Activated CD8-positive, alpha-beta memory T cell treated with anti-CD3 and anti-CD28 coated beads for 36 hours (primary cell): ENCODE data around the gene NAP1L3. TPM values are rescaled to one million over a fixed set of nuclear protein-coding genes. Genes with fewer than 3 reads are reported as not detected.

Experiments used
- CTCF ChIA-PET: fragments of 350-600 bp; sonication (Branson Sonifier 250); formaldehyde crosslinking; loops from one replicate; lab custom pipeline; 2021; ENCODE audit warnings: antibody characterized with exemption; lab: Charles Lee
- POLR2A ChIA-PET: fragments of 350-600 bp; sonication (Branson Sonifier 250); formaldehyde crosslinking; loops from one replicate; lab custom pipeline; 2021; ENCODE audit warnings: antibody characterized with exemption; lab: Charles Lee
- total RNA-seq, 2 experiments: library from RNA; stranded (reverse); gene quantifications; one replicate each; pipeline ENCODE4 v1.2.3, GENCODE V29; 2021

NAP1L3 gene, protein sequence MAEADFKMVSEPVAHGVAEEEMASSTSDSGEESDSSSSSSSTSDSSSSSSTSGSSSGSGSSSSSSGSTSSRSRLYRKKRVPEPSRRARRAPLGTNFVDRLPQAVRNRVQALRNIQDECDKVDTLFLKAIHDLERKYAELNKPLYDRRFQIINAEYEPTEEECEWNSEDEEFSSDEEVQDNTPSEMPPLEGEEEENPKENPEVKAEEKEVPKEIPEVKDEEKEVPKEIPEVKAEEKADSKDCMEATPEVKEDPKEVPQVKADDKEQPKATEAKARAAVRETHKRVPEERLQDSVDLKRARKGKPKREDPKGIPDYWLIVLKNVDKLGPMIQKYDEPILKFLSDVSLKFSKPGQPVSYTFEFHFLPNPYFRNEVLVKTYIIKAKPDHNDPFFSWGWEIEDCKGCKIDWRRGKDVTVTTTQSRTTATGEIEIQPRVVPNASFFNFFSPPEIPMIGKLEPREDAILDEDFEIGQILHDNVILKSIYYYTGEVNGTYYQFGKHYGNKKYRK
- 1 to 10 TPM; 1.5 to 1.6 TPM for total RNA-seq

DNA sequence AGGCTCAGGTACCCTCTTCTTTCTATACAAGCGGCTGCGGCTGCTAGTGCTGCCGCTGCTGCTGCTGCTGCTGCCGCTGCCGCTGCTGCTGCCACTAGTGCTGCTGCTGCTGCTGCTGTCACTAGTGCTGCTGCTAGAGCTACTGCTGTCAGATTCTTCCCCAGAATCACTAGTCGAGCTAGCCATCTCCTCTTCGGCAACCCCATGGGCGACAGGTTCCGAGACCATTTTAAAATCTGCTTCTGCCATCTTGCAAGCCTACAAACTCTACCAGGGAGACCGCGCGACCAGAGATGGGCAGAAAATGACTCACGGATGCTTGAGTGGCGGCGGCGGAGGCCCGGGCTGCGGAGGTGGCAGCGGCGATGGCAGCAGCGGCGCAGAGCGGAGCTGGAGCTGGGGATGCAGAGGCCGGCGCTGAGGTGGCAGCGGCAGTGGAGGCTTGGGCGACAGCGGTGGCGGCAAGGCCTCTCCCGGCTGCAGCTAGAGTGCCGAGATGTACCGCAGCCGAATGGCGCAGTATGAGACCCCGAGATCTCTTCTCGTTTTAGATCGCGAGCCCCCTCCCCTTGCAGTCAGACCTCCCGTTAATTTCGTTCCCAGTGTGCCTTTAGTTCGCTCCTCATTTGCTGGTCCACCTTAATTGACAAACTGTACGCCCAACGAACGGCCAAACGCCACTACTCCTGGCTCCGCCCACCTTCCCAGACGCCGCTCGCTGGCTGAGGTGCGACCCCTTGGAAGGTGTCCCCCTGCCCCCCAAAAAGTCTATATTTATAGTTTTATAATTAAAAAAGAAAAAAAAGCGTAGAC, at the start of gene NAP1L3:
Gene NAP1L3 (minus strand): TSS at position 523 of the 813 bp plus-strand sequence. CDS start 274 bp downstream, at position 249.
- ChIA-PET CTCF (no interaction called here), POLR2A (no interaction called here)

DNA sequence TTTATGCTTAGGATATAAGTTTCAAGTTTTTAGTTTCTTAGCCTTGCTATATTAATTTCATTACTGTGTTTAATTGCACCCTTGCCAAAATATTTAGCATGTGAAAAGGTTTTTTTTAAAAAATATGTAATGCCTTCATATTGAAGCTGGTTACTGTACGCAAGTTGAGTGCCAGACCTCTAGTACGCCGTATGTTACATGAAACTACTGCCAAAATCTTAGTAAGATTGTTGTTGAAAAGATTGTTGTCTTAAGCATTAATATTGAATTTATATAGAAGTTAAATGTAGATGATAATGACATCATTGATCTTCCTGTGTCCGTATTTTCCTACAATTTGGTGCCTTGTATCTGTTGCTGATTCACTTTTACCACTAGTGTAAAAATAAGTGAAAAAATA, 37.7 kb upstream of the NAP1L3 start:
- ChIA-PET CTCF (no interaction called here), POLR2A (no interaction called here)

DNA sequence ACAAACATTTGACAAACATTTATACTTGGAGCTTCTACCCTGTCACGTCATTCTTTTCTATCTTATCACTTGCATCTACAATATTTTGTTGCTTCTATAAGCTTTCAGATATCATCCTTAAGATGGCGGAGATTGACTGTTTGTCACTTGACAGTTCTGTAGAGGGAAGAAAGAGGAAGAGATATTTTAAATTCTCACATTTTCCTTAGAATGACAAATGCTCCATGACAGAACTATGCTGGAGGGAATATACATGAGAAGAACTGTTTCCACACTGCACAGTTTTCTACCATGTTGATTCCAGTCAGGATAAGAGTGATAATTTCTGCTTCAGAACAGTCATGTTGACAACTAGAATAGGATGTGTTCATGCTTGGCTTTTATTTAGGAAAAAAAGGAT, 30.3 kb upstream of the NAP1L3 start:
- POLR2A ChIA-PET = no interaction called here
- CTCF ChIA-PET = no interaction called here

DNA sequence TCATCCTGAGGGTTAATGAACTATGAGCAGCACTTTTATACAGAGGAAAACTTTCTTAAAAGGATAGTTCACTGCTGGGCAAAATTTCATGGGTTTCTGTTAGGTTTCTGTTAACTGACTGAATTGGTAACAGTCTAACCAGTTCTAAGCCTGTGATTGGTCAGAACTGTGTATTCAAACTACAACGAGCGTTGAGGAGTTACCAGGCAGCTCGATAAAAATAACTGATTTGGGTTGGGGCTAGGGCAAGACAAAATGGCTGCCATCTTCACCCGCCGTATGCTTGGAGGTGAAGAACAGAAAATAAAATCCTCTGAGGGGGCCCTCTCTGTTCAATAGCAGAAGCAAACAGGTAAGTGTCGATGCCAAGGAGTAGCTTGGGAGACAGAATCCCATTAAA, 22.6 kb upstream of the NAP1L3 start:
- CTCF ChIA-PET = no interaction called here
- POLR2A ChIA-PET = no interaction called here

DNA sequence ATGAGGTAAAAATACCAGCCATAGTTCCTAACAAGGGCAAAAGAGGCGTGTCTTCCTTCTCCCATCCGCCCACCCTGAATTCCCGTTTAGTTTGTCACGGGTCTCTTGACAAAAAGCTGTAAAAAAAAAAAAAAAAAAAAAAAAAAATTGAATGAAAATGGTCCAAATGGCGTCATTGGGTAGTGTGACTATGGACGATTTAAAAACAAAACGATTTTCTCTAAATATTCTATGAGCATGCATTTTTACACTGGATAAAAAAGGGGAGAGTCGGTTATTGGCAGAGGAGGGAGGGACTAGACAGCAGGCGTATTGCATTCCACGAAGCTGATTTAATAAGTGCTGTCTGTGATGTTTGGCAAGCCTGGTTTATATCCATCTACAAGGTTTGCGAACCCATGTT, 492 bp upstream of the NAP1L3 start, which contains the start of gene FAM133A:
Gene FAM133A (plus strand): TSS at position 338 of the 403 bp plus-strand sequence. CDS start 35,214 bp downstream, outside the sequence.
- POLR2A ChIA-PET = no interaction called here
- CTCF ChIA-PET = no interaction called here

DNA sequence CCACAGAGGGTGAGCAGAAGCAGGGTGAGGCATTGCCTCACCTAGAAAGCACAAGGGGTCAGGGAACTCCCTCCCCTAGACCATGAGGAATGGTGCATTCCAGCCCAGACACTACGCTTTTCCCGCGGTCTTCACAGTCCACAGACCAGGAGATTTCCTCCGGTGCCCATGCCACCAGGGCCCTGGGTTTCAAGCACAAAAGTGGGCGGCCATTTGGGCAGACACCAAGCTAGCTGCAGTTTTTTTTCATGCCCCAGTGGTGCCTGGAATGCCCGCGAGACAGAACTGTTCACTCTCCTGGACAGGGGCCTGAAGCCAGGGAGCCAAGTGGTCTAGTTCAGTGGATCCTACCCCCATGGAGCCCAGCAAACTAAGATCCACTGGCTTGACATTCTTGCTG, 12.8 kb downstream of the NAP1L3 start:
- CTCF ChIA-PET = no interaction called here
- POLR2A ChIA-PET = no interaction called here

DNA sequence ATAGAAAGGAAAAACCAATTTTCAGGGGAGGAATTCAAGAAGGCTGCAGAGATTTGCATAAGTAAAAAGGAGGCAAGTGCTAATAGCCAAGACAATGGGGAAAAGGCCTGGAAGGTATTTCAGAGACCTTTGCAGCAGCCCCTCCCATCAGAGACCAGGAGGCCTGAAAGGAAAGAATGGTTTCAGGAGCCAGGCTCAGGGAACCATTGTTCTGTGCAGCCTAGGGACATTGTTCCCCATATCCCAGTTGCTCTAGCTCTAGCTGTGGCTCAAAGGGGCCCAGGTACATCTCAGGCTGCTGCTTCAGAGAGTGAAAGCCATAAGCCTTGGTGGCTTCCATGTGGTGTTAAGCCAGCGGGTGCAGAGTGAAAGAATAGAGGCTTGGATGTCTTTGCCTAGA, 24.0 kb downstream of the NAP1L3 start:
- ChIA-PET POLR2A (no interaction called here), CTCF (interaction anchor here (0.7 kb wide), 1 partner anchor 95 kb away, joined by 3 read pairs; no protein-coding TSS in a partner anchor)

DNA sequence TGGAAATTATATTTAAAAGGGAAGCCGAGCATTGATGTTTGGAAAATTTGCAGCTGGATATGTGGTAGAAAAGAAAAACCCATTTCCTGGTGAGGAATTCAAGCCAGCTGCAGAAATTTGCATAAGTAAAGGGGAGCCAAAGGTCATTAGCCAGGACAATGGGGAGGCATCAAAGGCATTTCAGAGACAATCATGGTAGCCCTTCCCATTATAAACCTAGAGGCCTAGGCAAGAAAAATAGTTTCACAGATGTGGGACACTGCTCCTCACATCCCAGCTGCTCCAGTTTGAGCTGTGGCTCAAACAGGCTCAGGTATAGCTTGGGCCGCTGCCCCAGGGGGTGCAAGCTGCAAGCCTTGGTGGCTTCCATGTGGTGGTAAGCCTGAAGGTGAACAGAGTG, 35.8 kb downstream of the NAP1L3 start:
- CTCF ChIA-PET = no interaction called here
- POLR2A ChIA-PET = no interaction called here

Other genes starting within 250 kb of the NAP1L3 start
- gene FAM133A, start 628 bp upstream of the NAP1L3 start, total RNA-seq = not detected